Right forelimb (tissue), 1 donor: ENCODE measurements around the gene UBB.

ENCODE experiments used
- DNase-seq: peaks from one replicate; pipeline ENCODE4 v3.0.0-alpha.2; 2018

UBB gene

DNA sequence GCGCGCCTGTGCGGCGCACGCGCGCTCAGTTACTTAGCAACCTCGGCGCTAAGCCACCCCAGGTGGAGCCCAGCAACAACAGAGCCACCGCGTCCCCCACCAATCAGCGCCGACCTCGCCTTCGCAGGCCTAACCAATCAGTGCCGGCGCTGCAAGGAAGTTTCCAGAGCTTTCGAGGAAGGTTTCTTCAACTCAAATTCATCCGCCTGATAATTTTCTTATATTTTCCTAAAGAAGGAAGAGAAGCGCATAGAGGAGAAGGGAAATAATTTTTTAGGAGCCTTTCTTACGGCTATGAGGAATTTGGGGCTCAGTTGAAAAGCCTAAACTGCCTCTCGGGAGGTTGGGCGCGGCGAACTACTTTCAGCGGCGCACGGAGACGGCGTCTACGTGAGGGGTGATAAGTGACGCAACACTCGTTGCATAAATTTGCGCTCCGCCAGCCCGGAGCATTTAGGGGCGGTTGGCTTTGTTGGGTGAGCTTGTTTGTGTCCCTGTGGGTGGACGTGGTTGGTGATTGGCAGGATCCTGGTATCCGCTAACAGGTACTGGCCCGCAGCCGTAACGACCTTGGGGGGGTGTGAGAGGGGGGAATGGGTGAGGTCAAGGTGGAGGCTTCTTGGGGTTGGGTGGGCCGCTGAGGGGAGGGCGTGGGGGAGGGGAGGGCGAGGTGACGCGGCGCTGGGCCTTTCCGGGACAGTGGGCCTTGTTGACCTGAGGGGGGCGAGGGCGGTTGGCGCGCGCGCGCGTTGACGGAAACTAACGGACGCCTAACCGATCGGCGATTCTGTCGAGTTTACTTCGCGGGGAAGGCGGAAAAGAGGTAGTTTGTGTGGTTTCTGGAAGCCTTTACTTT is at the start of gene UBB:
TSS of gene UBB (plus strand) at position 452 of the 856 bp plus-strand sequence. CDS start 817 bp downstream, outside the sequence.
- peak; percentile 94 for DNase-seq

DNA sequence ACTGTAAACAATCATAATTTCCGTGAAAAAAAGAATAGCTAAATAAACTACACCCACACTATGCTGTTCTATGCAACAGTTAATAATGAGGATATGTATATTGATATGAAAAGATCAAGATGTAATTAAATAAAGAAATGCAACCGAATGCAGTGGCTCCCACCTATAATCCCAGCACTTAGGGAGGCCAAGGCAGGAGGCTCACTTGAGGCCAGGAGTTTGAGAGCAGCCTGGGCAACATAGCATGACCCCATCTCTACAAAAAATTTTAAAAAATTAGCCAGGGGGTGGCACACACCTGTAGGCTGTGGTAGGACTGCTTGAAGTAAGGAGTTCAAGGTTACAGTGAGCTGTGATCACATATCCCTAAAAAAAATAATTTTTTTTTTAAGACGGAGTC is 42.5 kb upstream of the UBB start:
- DNase-seq: no peak

DNA sequence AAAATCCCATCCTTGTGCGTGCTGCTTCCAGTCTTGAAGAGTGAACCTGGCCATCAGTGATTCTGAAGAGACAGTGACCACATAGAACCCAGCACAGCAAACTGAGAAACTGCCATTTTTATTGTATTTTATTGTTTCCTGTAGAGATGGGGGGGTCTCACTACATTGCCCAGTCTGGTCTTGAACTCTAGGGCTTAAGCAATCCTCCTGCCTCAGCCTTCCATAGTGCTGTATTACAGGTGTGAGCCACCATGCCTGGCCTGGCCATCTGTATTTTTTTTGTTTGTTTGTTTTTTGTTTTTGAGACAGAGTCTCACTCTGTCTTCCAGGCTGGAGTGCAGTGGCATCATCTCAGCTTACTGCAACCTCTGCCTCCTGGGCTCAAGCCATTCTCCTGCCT is 41.5 kb upstream of the UBB start:
- DNase-seq: no peak

DNA sequence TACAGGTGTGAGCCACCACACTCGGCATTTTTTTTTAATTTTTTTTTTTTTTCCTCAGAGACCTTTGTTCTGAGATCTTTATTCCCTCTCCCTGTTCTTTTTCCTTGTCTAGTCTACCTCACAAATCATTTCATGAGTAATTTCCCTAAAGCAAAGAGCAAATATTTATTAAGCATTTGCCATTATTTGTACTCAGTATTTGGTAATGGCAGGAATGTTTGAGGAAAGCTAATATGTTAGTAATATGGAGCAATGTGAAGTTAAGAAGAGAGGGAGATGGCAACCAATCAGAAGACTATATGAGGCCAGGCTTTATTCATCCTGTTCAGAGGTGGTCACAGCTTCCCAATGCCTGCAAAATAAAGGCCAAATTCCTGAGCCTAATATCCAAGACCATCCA is 40.9 kb upstream of the UBB start:
- no peak for DNase-seq

DNA sequence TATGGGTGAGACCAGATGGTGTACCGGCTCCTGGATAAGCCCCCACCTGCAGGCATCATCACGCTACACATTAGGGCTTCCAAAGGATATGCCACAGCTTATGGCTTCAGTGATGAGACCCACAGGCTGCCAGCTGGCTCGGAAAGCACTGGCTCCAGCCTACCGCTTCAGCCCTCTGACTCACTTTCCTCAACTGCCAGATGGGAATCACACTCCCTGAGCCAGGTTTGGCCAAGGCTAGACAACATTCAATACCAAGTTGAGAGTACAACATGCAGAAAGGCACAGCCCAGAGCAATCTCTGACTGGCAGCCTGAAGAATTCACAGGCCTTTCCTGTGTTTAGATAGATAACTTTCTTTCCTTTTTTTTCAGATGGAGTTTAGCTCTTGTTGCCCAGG is 37.9 kb upstream of the UBB start:
- DNase-seq: no peak

DNA sequence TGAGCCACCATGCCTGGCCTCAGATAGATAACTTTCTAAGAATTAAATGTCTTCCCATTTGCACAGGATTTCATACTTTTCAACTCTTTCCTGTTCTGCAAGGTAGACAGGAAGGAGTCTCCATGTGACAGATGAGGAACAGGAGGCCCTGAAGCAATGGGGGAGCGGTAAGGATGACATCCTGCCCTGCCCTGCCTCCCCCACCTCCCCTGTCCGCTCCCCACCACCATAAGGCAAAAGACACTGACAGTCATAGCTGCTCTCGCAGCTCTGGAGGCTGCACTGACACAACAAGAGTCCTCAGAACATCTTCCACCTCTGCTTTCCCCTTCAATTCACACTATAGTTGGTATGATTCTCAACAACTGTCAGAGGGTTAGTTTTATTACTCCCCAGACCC is 37.3 kb upstream of the UBB start:
- no peak for DNase-seq

DNA sequence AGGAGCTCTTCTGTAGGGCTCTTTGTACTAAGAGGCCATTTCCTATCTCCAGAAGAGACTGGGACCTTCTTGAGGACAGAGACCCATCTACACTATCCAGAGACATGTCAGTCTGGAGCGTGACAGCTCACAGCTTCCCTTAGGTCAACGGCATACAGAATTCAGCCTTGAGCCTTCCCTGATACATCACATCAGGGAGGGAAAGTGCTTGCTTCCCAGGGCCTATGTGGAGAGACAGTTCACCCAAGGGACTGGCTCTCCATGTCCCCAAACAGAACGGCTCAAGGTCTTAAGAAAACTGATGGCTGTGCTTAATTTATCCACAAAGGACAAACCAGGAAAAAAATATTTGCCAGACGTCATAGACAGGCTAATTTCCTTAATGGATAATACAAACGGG is 35.3 kb upstream of the UBB start:
- no peak for DNase-seq

DNA sequence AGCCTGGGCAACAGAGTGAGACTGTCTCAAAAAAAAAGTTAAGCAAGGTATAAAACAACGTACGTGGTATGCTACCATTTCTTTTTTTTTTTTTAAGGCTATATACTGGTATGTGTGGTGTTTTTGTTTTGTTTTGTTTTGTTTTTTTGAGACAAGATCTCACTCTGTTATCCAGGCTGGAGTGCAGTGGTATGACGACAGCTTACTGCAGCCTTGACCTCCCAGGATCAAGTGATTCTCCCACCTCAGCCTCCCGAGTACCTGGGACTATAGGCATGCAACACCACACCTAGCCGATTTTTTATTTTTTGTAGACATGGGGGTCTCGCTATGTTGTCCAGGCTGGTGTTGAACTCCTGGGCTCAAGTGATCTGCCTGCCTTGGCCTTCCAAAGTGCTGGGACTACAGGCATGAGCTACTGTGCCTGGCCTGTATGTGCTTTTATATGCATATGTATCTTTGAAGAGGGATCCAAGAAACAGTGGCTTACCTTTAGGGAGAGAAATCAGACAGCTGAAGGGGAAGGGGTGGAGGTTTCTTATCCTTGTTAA is 34.1 kb upstream of the UBB start:
- no peak for DNase-seq

DNA sequence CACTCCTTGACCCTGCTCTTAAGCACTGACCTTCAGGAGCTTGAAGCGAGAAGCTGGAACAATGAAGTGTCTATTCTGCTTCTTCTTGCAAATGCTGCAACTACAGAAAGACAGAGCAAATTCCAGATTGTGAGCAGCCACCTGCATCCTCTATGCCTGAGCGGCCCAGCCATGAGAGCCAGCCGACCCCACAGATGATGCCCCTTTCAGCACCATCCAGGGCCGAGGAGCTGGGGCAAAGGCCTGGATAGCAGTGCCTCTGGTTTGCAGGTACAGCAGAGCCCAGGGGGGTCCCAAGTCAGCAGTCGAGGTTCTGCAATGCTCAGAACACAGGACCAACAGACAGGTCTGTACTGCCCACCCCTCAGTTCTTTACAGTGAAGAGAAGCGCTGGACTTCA is 32.3 kb upstream of the UBB start:
- DNase-seq: no peak

DNA sequence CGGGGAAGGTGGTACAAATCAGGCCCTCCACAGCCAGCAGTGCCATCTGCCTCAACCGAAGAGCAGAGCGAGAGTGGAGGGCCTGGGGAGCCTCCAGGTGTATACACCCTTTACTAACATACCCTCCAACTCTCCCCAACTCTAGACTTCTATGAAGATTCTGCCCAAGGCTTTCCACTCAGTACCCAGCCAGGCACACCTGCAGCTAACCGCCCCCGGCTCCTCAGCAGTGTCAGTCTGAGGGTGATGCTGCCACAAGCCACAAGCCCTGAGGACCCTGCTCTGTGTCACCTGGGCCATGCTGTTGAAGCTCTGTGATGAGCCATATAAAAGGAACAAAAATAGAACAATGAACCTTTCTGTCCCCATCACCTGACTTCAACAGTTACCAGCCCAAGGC is 31.5 kb upstream of the UBB start:
- DNase-seq: no peak

DNA sequence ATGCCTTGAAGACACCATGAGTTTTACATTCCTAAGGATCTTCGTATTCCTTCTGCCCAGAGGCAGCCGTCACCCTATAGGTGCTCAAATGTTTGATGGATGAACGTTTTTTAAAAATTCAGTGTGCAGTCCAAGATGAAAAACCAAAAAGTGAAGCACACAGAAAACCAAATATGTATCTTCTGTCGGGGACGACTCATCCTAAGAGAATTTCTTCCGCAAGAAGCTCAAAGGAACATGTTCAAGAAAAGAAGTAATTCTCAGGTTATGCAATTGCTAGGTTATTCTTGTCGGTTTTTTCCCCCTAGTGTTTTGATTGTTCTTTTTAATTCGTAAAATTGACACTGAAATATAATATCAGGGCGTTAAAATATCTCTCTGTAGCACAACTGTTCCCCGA is 29.1 kb upstream of the UBB start:
- no peak for DNase-seq

DNA sequence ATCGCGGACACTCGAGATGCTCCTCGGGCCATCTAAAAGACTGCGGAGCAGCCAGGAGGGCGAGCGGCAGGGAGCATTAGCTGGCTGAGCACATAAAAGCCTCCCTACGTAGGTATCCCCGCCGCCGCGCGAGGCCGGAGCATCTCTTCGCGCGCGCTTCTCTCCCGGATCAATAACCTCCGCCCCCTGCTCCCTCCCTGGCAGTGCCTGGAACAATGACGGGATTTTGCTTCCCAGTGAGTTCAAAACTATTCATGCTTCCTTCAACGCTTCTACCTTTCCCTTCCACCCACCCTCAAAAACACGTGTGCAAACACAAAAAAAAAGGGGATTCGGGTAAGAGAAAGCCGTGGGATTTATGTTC is 28.6 kb upstream of the UBB start:
- DNase-seq: peak; percentile 59

DNA sequence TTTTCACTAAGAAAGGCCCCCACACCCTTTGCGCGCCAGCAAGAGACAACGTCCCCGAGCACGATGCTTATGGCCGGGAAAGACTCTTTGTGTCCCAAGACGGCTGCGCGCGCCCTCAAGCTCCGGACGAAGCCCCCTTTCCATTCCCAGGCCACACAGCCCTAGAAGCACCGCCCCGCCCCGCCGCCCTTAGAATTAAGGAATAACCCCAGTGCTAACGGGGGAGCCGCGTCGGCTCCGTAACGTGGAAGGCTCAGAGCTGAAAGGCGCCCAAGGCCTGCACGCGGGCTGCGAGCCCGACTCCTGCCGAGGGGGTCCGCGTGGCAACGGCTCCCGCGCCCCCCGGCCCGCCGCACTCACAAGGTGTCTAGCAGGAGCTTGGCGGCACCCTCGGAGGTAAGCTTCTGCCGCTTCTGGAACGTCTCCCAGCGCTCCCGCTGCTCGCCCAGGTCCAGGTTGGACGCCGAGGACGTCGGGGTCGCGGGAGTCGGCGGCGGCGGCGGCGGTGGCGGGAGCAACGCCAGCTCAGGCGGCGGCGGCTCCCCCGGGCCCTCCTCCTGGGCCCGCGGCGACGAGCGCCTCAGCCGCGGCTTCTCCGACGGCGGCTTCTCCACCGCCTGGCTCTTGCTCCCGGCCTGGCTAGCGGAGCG is 28.1 kb upstream of the UBB start:
- DNase-seq: peak; percentile 77

DNA sequence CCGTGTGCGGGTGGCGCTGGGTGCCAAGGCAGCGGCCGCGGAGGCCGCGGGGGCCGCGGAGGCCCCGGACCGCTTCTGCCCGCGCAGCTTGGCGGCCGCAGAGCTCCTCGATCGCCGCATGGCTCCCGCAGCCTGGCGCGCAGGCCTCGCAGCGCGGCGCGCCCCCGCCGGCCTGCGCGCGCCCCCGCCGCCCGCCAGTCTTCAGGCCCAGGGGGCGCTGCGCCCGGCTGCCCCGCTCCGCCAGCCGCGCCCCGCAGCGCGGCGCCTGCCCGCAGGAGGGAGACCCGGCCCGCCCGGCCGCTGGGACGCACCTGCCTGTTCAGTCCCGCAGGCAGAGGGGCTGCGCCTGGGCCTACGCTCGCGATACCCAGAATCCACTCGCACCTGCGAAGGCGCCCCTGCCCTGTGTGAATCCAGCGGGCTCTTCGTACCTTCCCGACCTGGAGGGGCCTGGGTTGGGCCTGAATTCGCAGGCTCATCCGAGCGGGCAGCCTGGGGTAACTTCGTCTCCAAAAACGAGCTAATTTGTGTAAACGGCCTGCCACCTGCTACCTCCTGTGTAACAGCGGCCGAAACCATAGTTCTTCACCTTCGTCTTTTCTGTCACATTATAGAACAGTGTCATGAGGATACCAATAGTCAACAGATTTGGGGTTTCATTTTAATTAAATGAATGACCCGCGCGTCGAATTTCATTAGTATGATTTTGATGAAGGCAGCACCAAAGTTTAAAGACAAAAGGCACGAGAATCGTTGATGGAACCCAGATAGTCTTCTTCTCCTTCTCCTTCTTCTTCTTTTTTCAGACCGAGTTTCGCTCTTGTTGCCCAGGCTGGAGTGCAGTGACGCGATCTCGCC is 27.3 kb upstream of the UBB start, which contains the start of gene CENPV:
TSS of gene CENPV (minus strand) at position 153 of the 858 bp plus-strand sequence. CDS start at position 120, 33 bp downstream.
- DNase-seq: peak; percentile 76

DNA sequence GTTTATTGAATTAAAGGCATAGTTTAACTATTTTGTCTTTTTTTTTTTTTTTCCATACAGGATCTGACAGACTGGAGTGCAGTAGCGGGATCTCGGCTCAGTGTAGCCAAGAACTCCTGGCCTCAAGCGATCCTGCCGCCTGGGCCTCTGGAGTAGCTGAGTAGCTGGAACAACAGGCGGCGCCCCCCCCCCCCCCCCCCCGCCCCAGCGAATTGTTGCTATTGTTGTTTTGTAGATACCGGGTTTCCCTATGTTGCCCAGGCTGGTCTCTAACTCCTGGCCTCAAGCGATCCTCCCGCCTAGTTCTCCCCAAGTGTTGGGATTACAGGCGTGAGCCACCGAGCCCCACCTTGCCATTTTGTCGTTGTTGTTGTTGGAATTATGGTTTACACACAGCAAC is 26.3 kb upstream of the UBB start:
- no peak for DNase-seq

DNA sequence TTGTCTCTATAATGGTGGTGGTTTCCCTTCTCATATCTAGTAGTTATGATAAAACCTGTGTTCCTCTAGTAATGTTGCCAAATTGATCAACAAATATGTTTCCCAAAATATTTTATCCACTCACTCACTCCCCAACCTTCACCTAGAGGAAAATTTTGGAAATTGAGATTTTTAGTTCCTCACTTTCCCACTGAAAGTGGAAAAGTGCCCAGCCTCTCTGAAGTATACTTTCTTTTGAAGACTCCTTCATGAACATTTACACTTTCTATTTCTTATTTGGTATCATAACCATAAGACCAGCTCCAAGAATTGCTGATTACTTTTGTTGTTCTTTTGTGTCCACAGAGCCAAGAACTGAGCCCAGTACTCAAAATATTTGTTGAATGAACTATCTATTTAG is 22.5 kb upstream of the UBB start:
- DNase-seq: no peak

DNA sequence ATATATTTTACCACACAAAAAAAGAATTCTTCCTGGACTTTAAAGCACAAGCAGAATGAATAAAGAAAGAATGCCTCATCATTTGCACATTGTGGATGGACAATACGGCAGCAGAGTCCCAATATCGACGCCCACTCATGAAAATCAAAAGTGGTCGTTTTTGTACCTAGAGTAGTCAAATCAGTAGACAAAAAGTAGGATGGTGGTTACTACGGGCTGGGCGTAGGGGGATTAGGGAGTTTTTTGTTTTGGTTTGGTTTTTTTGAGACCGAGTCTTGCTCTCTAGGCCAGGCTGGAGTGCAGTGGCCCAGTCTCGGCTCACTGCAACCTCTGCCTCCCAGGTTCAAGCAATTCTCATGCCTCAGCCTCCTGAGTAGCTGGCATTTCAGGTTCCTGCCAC is 19.0 kb upstream of the UBB start:
- DNase-seq: no peak

DNA sequence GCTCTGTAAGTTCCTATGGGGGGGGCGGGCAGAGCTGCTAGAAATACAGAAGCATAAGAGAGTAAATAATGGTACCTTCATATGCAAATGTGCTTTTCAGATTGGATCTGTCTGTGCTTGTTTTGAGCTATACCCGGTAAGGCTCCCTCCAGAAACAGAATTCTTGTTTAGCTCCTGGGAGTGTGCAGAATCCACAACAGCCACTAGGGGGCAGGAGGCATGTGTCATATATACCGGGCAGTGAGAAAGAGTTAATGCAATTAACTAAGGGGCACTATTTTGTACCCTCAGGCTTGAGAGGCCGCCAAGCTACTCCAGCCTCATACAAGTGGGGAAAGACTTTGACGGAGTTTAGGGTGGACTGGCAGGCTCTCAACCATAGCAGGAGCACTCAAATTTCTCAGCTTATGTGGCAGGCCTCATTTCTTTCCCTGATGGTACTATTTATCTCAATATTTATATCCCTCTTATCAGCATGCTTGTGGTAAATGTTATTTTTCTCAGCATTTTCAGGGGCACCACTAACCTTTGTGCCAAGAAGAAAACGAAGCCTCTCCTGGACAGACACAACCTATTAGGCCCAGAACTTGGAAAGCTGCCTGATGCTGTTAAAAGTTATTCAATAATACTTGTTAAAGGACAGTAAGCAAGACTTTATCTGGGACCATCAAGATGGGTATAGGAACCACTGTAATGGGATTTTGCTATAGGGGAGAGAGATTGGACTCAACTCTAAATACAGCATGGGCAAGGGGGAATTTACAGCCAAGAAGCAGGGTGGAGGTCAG is 16.9 kb upstream of the UBB start:
- peak; percentile 81 for DNase-seq

DNA sequence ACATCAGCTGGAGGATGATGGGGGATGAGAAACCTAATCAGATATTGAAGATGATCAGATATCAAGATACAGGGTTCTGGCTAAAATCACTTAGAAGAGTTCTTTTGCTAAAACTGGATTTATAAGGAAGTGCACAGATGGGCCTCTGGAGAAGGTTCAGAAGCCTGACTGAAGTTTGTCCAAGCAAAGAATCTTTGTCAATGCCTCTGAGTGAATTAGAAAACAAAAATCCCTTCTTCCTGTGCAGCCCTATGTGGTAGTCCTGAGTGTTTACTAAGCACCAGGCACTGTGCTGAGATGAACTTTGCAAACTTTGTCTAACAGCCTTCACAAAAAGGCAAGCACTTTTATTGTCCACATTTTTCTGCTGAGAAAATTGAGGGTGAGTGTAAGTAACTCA is 16.3 kb upstream of the UBB start:
- no peak for DNase-seq

DNA sequence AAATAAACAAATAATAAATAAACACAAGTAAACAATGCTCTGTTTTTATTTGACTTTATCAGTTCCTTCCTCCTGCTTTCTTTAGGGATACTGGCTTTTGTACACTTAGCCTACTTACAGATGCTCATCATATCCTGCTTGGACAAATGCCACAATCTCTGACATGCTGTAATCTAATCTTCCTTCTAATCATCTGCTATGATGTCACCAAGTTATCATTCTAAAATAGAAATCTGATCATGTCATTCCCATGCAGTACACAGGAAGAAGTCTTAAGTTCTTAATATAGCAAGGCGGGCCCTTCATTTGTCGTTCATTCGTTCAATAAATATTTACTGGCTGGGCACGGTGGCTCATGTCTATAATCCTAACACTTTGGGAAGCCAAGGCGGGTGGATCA is 9.1 kb upstream of the UBB start:
- DNase-seq: no peak

DNA sequence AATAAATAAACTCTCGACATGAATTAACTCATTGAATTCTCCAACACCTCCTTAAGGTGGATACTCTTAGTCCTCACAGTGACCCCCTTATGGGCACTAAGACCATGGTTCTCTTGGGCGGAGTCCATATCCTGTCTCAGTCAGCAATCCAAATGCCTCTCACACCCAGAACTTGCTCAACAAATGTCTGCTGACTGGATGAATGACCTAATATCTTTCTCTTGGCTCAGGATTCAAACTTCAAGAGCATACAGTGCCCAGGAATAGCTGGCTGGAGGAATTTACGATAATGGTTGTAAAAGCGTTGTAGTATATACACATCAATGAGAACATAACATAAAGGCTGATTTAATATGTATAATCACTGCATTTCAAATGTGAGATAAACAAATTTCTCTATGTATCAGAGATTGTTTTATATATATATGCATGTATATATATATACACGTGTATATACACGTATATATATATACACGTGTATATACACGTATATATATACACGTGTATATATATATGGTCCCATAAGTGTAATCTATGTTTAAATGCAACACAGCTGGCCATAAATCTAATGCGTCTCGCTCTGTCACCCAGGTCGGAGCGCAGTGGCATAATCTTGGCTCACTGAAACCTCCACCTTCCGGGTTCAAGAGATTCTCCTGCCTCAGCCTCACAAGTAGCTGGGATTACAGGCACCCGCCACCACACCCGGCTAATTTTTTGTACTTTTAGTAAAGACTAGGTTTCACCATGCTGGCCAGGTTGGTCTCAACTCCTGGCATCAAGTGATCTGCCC is 6.5 kb upstream of the UBB start:
- no peak for DNase-seq

DNA sequence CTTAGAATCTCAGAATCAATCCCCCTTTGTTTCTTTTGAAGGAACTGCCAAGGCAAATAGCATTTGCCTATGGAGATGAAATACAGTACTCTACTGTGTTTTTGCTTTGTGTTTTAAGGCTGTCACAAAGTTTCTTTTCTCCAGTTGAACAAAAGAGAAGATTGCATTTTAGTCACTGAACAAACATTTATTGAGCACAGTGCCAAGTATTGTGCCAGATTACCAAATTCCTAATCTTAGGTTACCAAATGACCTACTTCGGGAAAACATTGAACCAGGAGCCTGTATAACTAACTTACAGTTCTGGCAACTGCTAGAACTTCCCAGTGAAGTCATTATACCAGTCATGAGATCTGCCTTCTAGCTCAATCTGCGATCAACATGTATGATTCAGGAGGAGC is 3.0 kb upstream of the UBB start:
- DNase-seq: no peak
